Chondrocyte (in vitro differentiated cells): ENCODE measurements around the gene GABPB2. TPM values are rescaled to one million over a fixed set of nuclear protein-coding genes. Genes with fewer than 3 reads are reported as not detected.

ENCODE experiments used
- DNase-seq: peaks from one replicate; pipeline ENCODE4 v3.0.0; 2021; ENCODE audit warnings: mixed read lengths, low spot score
- H3K27ac Mint-ChIP-seq: one replicate; pipeline ENCODE4 v1.8.0; 2021; ENCODE audit warnings: mild to moderate bottlenecking, moderate library complexity, mixed read lengths; ENCODE audit not compliant: unreplicated experiment
- H3K27me3 Mint-ChIP-seq: 2 replicates; pipeline ENCODE4 v1.8.0; 2021; ENCODE audit warnings: low read depth, mixed read lengths
- H3K36me3 Mint-ChIP-seq: 2 replicates; pipeline ENCODE4 v1.8.0; 2021; ENCODE audit warnings: low read depth, mixed read lengths
- H3K4me1 Mint-ChIP-seq: 2 replicates; pipeline ENCODE4 v1.8.0; 2021; ENCODE audit warnings: low read depth, mild to moderate bottlenecking, mixed read lengths
- H3K4me3 Mint-ChIP-seq: one replicate; pipeline ENCODE4 v1.8.0; 2021; ENCODE audit warnings: mild to moderate bottlenecking, moderate library complexity, mixed read lengths; ENCODE audit not compliant: unreplicated experiment
- H3K9me3 Mint-ChIP-seq: 2 replicates; pipeline ENCODE4 v1.8.0; 2021; ENCODE audit warnings: low read depth, mixed read lengths
- CTCF ChIP-seq: fragments of 200-600 bp; sonication (generic); IDR thresholded peaks from 2 replicates; pipeline ENCODE4 v1.5.0; 2021; ENCODE audit warnings: antibody characterized with exemption, mild to moderate bottlenecking, moderate library complexity
- total RNA-seq: library from RNA; stranded (reverse); gene quantifications from 3 replicates; pipeline ENCODE4 v1.2.1, GENCODE V29; 2021

The GABPB2 gene
- total RNA-seq, 1 donor from 2014 or later, result 8.2 TPM

GRCh38 chr1:151146412-151147131 is 76.0 kb downstream of the GABPB2 start, which contains the start of gene SEMA6C:
SEMA6C (minus strand) TSS chr1:151146631; CDS start chr1:151142621, 4,010 bp downstream.
- DNase-seq, result peak; percentile 98
- no peak for TF ChIP-seq CTCF
- Mint-ChIP-seq H3K4me1 (peaks cover 36% of the 10 kb centered on the region), H3K27me3 (no peaks in the 10 kb centered on the region), H3K27ac (peak within 1 kb of the TSS; percentile 97), H3K9me3 (no peaks in the 10 kb centered on the region), H3K36me3 (peaks cover 2% of the 10 kb centered on the region), H3K4me3 (peak within 1 kb of the TSS; percentile 88)

- Mint-ChIP-seq H3K4me3 (peak overlapping the region; percentile 88), H3K27me3 (no peaks in the 10 kb centered on the region), H3K27ac (peak overlapping the region; percentile 97), H3K9me3 (no peaks in the 10 kb centered on the region), H3K4me1 (peaks cover 36% of the 10 kb centered on the region), H3K36me3 (peaks cover 2% of the 10 kb centered on the region)
- TF ChIP-seq CTCF, result no peak
- no peak for DNase-seq
These were observed 76.6 kb downstream of the GABPB2 start for GRCh38 chr1:151147132-151147503.

- peak overlapping the region; percentile 97 for H3K27ac Mint-ChIP-seq
- no peak for TF ChIP-seq CTCF
- no peaks in the 10 kb centered on the region for H3K27me3 Mint-ChIP-seq
- peaks cover 36% of the 10 kb centered on the region for H3K4me1 Mint-ChIP-seq
- no peak overlapping the region for H3K4me3 Mint-ChIP-seq
- no peak for DNase-seq
- H3K36me3 Mint-ChIP-seq, result peaks cover 2% of the 10 kb centered on the region
- H3K9me3 Mint-ChIP-seq, result no peaks in the 10 kb centered on the region
These were observed 77.1 kb downstream of the GABPB2 start for GRCh38 chr1:151147665-151148064.

- TF ChIP-seq CTCF, result no peak
- Mint-ChIP-seq H3K4me1 (peaks cover 4% of the 10 kb centered on the region), H3K9me3 (no peaks in the 10 kb centered on the region), H3K4me3 (no peak within 1 kb of the TSS), H3K27me3 (no peaks in the 10 kb centered on the region), H3K36me3 (peaks cover 12% of the 10 kb centered on the region), H3K27ac (no peak within 1 kb of the TSS)
- DNase-seq, result peak; percentile 40
These were observed 85.9 kb downstream of the GABPB2 start, which contains the start of gene TNFAIP8L2 for GRCh38 chr1:151156515-151156819. TNFAIP8L2 (plus strand) TSS chr1:151156649; CDS start chr1:151158698, 2,049 bp downstream.

- no peak overlapping the region for H3K4me3 Mint-ChIP-seq
- no peak overlapping the region for H3K27ac Mint-ChIP-seq
- peaks cover 16% of the 10 kb centered on the region for H3K36me3 Mint-ChIP-seq
- DNase-seq, result peak; percentile 18
- no peaks in the 10 kb centered on the region for H3K27me3 Mint-ChIP-seq
- peaks cover 4% of the 10 kb centered on the region for H3K4me1 Mint-ChIP-seq
- TF ChIP-seq CTCF, result no peak
- no peaks in the 10 kb centered on the region for H3K9me3 Mint-ChIP-seq
These were observed 86.5 kb downstream of the GABPB2 start for GRCh38 chr1:151157067-151157531.
